Spleen (tissue), 11 donors: ENCODE results near the gene CNTD1. TPM values are rescaled to one million over a fixed set of nuclear protein-coding genes. Genes with fewer than 3 reads are reported as not detected.

Experiments used
- DNase-seq: peaks from one replicate; pipeline ENCODE4 v3.0.0-alpha.2; 2020
- H3K27ac ChIP-seq, 8 donors: fragments of 200-600 bp; sonication (generic) in 7 of 8; 1 replicate in 4 of 8; 2 replicates in 4 of 8; pipeline versions ENCODE4 v1.5.0 to v1.8.0; 2016 to 2021; ENCODE audit warnings: inconsistent platforms in 4 of 8, mild to moderate bottlenecking in 4 of 8, moderate library complexity in 1 of 8
- H3K27me3 ChIP-seq, 7 donors: fragments of 200-600 bp; sonication (generic) in 6 of 7; replicated peaks in 1 of 7; 1 replicate in 4 of 7; 2 replicates in 3 of 7; pipeline versions ENCODE4 v1.5.0 to v1.8.0; 2016 to 2021; ENCODE audit warnings: inconsistent platforms in 3 of 7, mild to moderate bottlenecking in 1 of 7
- H3K36me3 ChIP-seq, 6 donors: fragments of 200-600 bp; sonication (generic) in 5 of 6; 1 replicate in 4 of 6; 2 replicates in 2 of 6; pipeline versions ENCODE4 v1.5.0 to v1.8.0; 2016 to 2021; ENCODE audit warnings: inconsistent platforms in 2 of 6
- H3K4me1 ChIP-seq, 6 donors: fragments of 200-600 bp; sonication (generic) in 5 of 6; 1 replicate in 3 of 6; 2 replicates in 3 of 6; pipeline versions ENCODE4 v1.5.0 to v1.8.0; 2016 to 2021; ENCODE audit warnings: inconsistent platforms in 3 of 6
- H3K4me3 ChIP-seq, 8 donors: fragments of 200-600 bp; sonication (generic) in 7 of 8; 1 replicate in 4 of 8; 2 replicates in 4 of 8; pipeline versions ENCODE4 v1.5.0 to v1.8.0; 2016 to 2021; ENCODE audit warnings: inconsistent platforms in 4 of 8, mild to moderate bottlenecking in 4 of 8, moderate library complexity in 2 of 8
- H3K9me3 ChIP-seq, 8 donors: fragments of 200-600 bp; sonication (generic) in 7 of 8; 1 replicate in 4 of 8; 2 replicates in 4 of 8; pipeline versions ENCODE4 v1.5.0 to v1.8.0; 2016 to 2021; ENCODE audit warnings: inconsistent platforms in 4 of 8
- POLR2A ChIP-seq, 3 donors: fragments of 450-650 bp; IDR thresholded peaks; one replicate each; pipeline ENCODE4 v1.5.1; 2017; ENCODE audit warnings: antibody characterized with exemption in 3 of 3, mild to moderate bottlenecking in 1 of 3
- POLR2AphosphoS5 ChIP-seq, 3 donors: sonication (generic); formaldehyde crosslinking; IDR thresholded peaks; one replicate each; pipeline ENCODE4 v1.5.1; 2017; ENCODE audit warnings: antibody characterized with exemption in 3 of 3
- WGBS, 5 donors: extraction: QIAGEN DNeasy Blood & Tissue Kit in 3 of 5; methylation state at CpG; one replicate each; pipeline versions ENCODE4 v1.1.5 to v1.1.7; 2013 to 2018; 5-methylcytosine and 5-hydroxymethylcytosine counted together
- intact Hi-C: fragments of 100-400 bp; cut with DNase I; formaldehyde crosslinking; loops from one replicate; pipeline ENCODE4 v1.15.0; 2023; ENCODE audit warnings: low total_unique reads
- microRNA-seq, 3 donors: library from miRNA; unstranded; fragments of <30 nt; microRNA quantifications; one replicate each; pipeline versions ENCODE4 to v1.1.0, GENCODE V29; 2019 to 2020
- polyA plus RNA-seq, 3 donors: library from polyadenylated mRNA; stranded (reverse); fragments of 200-250 nt; gene quantifications; one replicate each; pipeline ENCODE4 v1.2.1, GENCODE V29; 2013
- small RNA-seq, 4 donors: library from RNA; depleted of rRNA; stranded (forward); fragments of <200 nt; gene quantifications; one replicate each; pipeline ENCODE3, GENCODE V24; 2016
- total RNA-seq, 7 donors: library from RNA; depleted of rRNA in 3 of 7; stranded (reverse); fragments of >200 nt in 3 of 7; fragmentation: NEBNext Ultra II Directional in 4 of 7; extraction: Animal tissue kit (Norgen Biotek cat#: 25700) in 4 of 7; gene quantifications; one replicate each; pipeline versions ENCODE4 v1.1.0 to v1.2.1, GENCODE V29; 2016 to 2021
- TF ChIP-seq, protein P1 (sequence below), 11 experiments: fragments of 200-600 bp in 7 of 11; fragments of 450-650 bp in 4 of 11; sonication (generic) in 4 of 11; IDR thresholded peaks in 8 of 11; conservative IDR thresholded peaks in 3 of 11; 1 replicate in 7 of 11; 2 replicates in 4 of 11; pipeline versions ENCODE4 v1.4.0 to v1.8.0; 2016 to 2021; ENCODE audit warnings: antibody characterized with exemption in 11 of 11, inconsistent platforms in 4 of 11, mild to moderate bottlenecking in 1 of 11
- donor health status: healthy with polysubstance abuse.
- donor health status: DM: no; HTN: no; CAD: no; lungs with moderate emphysema.
- donor health status: DM: no; HTN: no; CAD: no.
- donor health status: Bipolar disorder and iron deficiency.
- donor health status: healthy.
- donor health status: DM: no; HTN: no; CAD: no.
- donor health status: DM: yes; HTN: yes; CAD: no.

Gene CNTD1
- total and polyA plus RNA-seq, 10 donors: 0.17 to 0.26 (median 0.24) TPM; not detected in 7

DNA sequence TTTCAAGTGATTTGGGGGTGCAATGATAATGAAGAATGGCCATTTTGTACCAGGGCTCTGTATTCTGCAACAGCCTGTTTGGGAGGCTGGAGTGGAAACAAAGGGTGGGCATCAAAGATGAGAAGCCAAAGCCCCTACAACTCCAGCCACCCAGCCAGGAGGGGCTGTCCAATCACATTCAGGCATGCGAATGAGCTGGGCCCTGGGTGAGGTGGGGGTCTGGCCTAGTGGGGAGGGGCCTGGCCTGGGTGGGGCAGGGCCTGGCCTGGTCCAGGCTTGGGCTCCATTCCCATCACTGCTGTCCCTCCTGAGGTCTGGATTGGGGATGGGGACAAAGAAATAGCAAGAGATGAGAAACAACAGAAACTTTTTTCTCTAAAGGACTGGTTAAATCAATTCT, 58.7 kb downstream of the CNTD1 start:
- Histone ChIP-seq H3K4me1 (peaks cover 0 to 26% (median 11%) of the 10 kb centered on the region in 6 donors), H3K27ac (no peak overlapping the region), H3K9me3 (no peaks in the 10 kb centered on the region), H3K36me3 (peaks cover 0 to 4% (median 0%) of the 10 kb centered on the region in 6 donors), H3K4me3 (no peak overlapping the region), H3K27me3 (no peaks in the 10 kb centered on the region)
- TF ChIP-seq POLR2A (IDR thresholded peaks at IDR 0.05): no peak
- TF ChIP-seq, protein P1, sequence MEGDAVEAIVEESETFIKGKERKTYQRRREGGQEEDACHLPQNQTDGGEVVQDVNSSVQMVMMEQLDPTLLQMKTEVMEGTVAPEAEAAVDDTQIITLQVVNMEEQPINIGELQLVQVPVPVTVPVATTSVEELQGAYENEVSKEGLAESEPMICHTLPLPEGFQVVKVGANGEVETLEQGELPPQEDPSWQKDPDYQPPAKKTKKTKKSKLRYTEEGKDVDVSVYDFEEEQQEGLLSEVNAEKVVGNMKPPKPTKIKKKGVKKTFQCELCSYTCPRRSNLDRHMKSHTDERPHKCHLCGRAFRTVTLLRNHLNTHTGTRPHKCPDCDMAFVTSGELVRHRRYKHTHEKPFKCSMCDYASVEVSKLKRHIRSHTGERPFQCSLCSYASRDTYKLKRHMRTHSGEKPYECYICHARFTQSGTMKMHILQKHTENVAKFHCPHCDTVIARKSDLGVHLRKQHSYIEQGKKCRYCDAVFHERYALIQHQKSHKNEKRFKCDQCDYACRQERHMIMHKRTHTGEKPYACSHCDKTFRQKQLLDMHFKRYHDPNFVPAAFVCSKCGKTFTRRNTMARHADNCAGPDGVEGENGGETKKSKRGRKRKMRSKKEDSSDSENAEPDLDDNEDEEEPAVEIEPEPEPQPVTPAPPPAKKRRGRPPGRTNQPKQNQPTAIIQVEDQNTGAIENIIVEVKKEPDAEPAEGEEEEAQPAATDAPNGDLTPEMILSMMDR (IDR thresholded peaks at IDR 0.05 in 8 of 11, conservative IDR thresholded peaks at IDR 0.05 in 3 of 11): no peak
- no peak for TF ChIP-seq POLR2AphosphoS5 (IDR thresholded peaks at IDR 0.05)
- 84 to 100% (median 100%) methylated on average over 1 of the region's 1 CpG for whole genome bisulfite sequencing, 5 donors
- no peak for DNase-seq
- intact Hi-C loops: no loop called here

Small RNA genes within 50 kb of the gene (microRNA-seq; reads per million reads assigned to microRNA genes)
- 0 to 0.72 (median 0.28) reads per million in 3 donors for gene MIR6781

Small RNA genes within 50 kb of the gene (small RNA-seq; reads per million reads assigned to genes)
- gene HMGN2P15 (0 to 0.12 (median 0) reads per million in 4 donors), gene MIR6781 (0 reads per million in 4 donors)

Other genes starting within 250 kb of the CNTD1 start
- gene HSD17B1, start 245.9 kb upstream of the CNTD1 start, total RNA-seq: 1 to 10 TPM in 2 of 7 donors, under 1 TPM in 5; 0.54 to 1.6 (median 0.79) TPM
- gene HSD17B1, start 245.9 kb upstream of the CNTD1 start, polyA plus RNA-seq: 1 to 10 TPM; 2.9 to 5.5 (median 3.5) TPM
- 10 to 100 TPM; 32.5 to 68.6 (median 66.5) TPM for gene COASY, start 236.7 kb upstream of the CNTD1 start, total RNA-seq
- 100 to 1,000 TPM in 1 of 3 donors, 10 to 100 TPM in 2; 50.0 to 104 (median 80.6) TPM for gene COASY, start 236.7 kb upstream of the CNTD1 start, polyA plus RNA-seq
- gene MLX, start 231.8 kb upstream of the CNTD1 start, total RNA-seq: 10 to 100 TPM; 43.0 to 64.4 (median 55.8) TPM
- gene MLX, start 231.8 kb upstream of the CNTD1 start, polyA plus RNA-seq: 10 to 100 TPM; 33.0 to 39.1 (median 33.2) TPM
- gene PSMC3IP, start 221.1 kb upstream of the CNTD1 start, total RNA-seq: 1 to 10 TPM; 1.9 to 5.6 (median 3.4) TPM
- 1 to 10 TPM; 3.6 to 4.3 (median 4.0) TPM for gene PSMC3IP, start 221.1 kb upstream of the CNTD1 start, polyA plus RNA-seq
- 10 to 100 TPM; 65.8 to 87.5 (median 80.5) TPM for gene RETREG3, start 189.5 kb upstream of the CNTD1 start, total RNA-seq
- gene RETREG3, start 189.5 kb upstream of the CNTD1 start, polyA plus RNA-seq: 10 to 100 TPM; 20.3 to 30.9 (median 30.3) TPM
- gene TUBG1, start 189.2 kb upstream of the CNTD1 start, total RNA-seq: 10 to 100 TPM; 20.4 to 33.8 (median 26.3) TPM
- 10 to 100 TPM in 2 of 3 donors, 1 to 10 TPM in 1; 9.5 to 19.4 (median 16.9) TPM for gene TUBG1, start 189.2 kb upstream of the CNTD1 start, polyA plus RNA-seq
- gene TUBG2, start 139.6 kb upstream of the CNTD1 start, total RNA-seq: 10 to 100 TPM; 13.8 to 24.9 (median 16.6) TPM
- gene TUBG2, start 139.6 kb upstream of the CNTD1 start, polyA plus RNA-seq: 10 to 100 TPM in 1 of 3 donors, 1 to 10 TPM in 2; 4.9 to 12.5 (median 8.4) TPM
- 10 to 100 TPM; 10.8 to 19.5 (median 14.6) TPM for gene PLEKHH3, start 121.9 kb upstream of the CNTD1 start, total RNA-seq
- gene PLEKHH3, start 121.9 kb upstream of the CNTD1 start, polyA plus RNA-seq: 10 to 100 TPM in 2 of 3 donors, 1 to 10 TPM in 1; 9.4 to 16.0 (median 13.1) TPM
- 1 to 10 TPM in 5 of 7 donors, under 1 TPM in 2; 0.51 to 4.7 (median 2.0) TPM for gene CCR10, start 117.0 kb upstream of the CNTD1 start, total RNA-seq
- 1 to 10 TPM in 1 of 3 donors, under 1 TPM in 2; 0.71 to 1.1 (median 0.76) TPM for gene CCR10, start 117.0 kb upstream of the CNTD1 start, polyA plus RNA-seq
- 10 to 100 TPM in 3 of 7 donors, 1 to 10 TPM in 4; 3.9 to 11.2 (median 7.5) TPM for gene CNTNAP1, start 116.3 kb upstream of the CNTD1 start, total RNA-seq
- gene CNTNAP1, start 116.3 kb upstream of the CNTD1 start, polyA plus RNA-seq: 1 to 10 TPM; 1.1 to 3.1 (median 1.6) TPM
- 100 to 1,000 TPM in 1 of 7 donors, 10 to 100 TPM in 6; 62.3 to 104 (median 75.5) TPM for gene EZH1, start 53.8 kb upstream of the CNTD1 start, total RNA-seq
- 10 to 100 TPM; 24.1 to 27.9 (median 27.1) TPM for gene EZH1, start 53.8 kb upstream of the CNTD1 start, polyA plus RNA-seq
- 10 to 100 TPM in 6 of 7 donors, 1 to 10 TPM in 1; 9.7 to 34.3 (median 27.0) TPM for gene RAMP2, start 37.6 kb upstream of the CNTD1 start, total RNA-seq
- gene RAMP2, start 37.6 kb upstream of the CNTD1 start, polyA plus RNA-seq: 10 to 100 TPM; 21.5 to 51.7 (median 36.0) TPM
- gene VPS25, start 25.4 kb upstream of the CNTD1 start, total RNA-seq: 10 to 100 TPM; 29.6 to 41.1 (median 34.5) TPM
- gene VPS25, start 25.4 kb upstream of the CNTD1 start, polyA plus RNA-seq: 10 to 100 TPM; 31.0 to 47.7 (median 41.4) TPM
- under 1 TPM in 3 of 7 donors, not detected in 4; 0.10 to 0.52 (median 0.41) TPM for gene WNK4, start 18.3 kb upstream of the CNTD1 start, total RNA-seq
- gene WNK4, start 18.3 kb upstream of the CNTD1 start, polyA plus RNA-seq: under 1 TPM in 2 of 3 donors, not detected in 1; 0.04 to 0.06 TPM
- 10 to 100 TPM; 30.0 to 62.0 (median 39.0) TPM for gene COA3, start 157 bp upstream of the CNTD1 start, total RNA-seq
- gene COA3, start 157 bp upstream of the CNTD1 start, polyA plus RNA-seq: 100 to 1,000 TPM in 1 of 3 donors, 10 to 100 TPM in 2; 65.6 to 126 (median 97.1) TPM
- 100 to 1,000 TPM in 2 of 7 donors, 10 to 100 TPM in 5; 76.4 to 113 (median 95.6) TPM for gene BECN1, start 25.4 kb downstream of the CNTD1 start, total RNA-seq
- 10 to 100 TPM; 43.0 to 57.8 (median 50.2) TPM for gene BECN1, start 25.4 kb downstream of the CNTD1 start, polyA plus RNA-seq
- gene PSME3, start 34.5 kb downstream of the CNTD1 start, total RNA-seq: 10 to 100 TPM; 66.9 to 96.4 (median 77.4) TPM
- gene PSME3, start 34.5 kb downstream of the CNTD1 start, polyA plus RNA-seq: 10 to 100 TPM; 19.1 to 46.0 (median 29.6) TPM
- 1 to 10 TPM; 2.3 to 3.6 (median 2.7) TPM for gene AOC2, start 45.7 kb downstream of the CNTD1 start, total RNA-seq
- under 1 TPM; 0.59 to 0.90 (median 0.63) TPM for gene AOC2, start 45.7 kb downstream of the CNTD1 start, polyA plus RNA-seq
- gene AOC3, start 52.3 kb downstream of the CNTD1 start, total RNA-seq: 10 to 100 TPM; 14.0 to 32.5 (median 23.5) TPM
- 10 to 100 TPM in 2 of 3 donors, 1 to 10 TPM in 1; 7.1 to 14.6 (median 12.3) TPM for gene AOC3, start 52.3 kb downstream of the CNTD1 start, polyA plus RNA-seq
- not detected for gene G6PC1, start 101.9 kb downstream of the CNTD1 start, total RNA-seq
- not detected for gene G6PC1, start 101.9 kb downstream of the CNTD1 start, polyA plus RNA-seq
- 10 to 100 TPM; 13.1 to 44.2 (median 31.5) TPM for gene AARSD1, start 165.6 kb downstream of the CNTD1 start, total RNA-seq
- gene AARSD1, start 165.6 kb downstream of the CNTD1 start, polyA plus RNA-seq: 10 to 100 TPM; 39.8 to 55.6 (median 50.3) TPM
- 1 to 10 TPM in 3 of 7 donors, under 1 TPM in 3, not detected in 1; 0.61 to 1.8 (median 1.1) TPM for gene PTGES3L, start 181.2 kb downstream of the CNTD1 start, total RNA-seq
- gene PTGES3L, start 181.2 kb downstream of the CNTD1 start, polyA plus RNA-seq: under 1 TPM; 0.70 to 0.93 (median 0.89) TPM
- gene RUNDC1, start 181.7 kb downstream of the CNTD1 start, total RNA-seq: 10 to 100 TPM; 17.1 to 27.9 (median 22.4) TPM
- gene RUNDC1, start 181.7 kb downstream of the CNTD1 start, polyA plus RNA-seq: 10 to 100 TPM in 1 of 3 donors, 1 to 10 TPM in 2; 6.7 to 10.5 (median 8.2) TPM
- 1,000 to 10,000 TPM in 3 of 7 donors, 100 to 1,000 TPM in 4; 702 to 1,170 (median 925) TPM for gene RPL27, start 199.6 kb downstream of the CNTD1 start, total RNA-seq
- 1,000 to 10,000 TPM; 5,502 to 6,357 (median 5,985) TPM for gene RPL27, start 199.6 kb downstream of the CNTD1 start, polyA plus RNA-seq
- gene IFI35, start 207.9 kb downstream of the CNTD1 start, total RNA-seq: 10 to 100 TPM; 45.5 to 63.3 (median 51.9) TPM
- gene IFI35, start 207.9 kb downstream of the CNTD1 start, polyA plus RNA-seq: 10 to 100 TPM; 38.0 to 64.8 (median 40.6) TPM
- 100 to 1,000 TPM in 1 of 7 donors, 10 to 100 TPM in 6; 55.4 to 144 (median 79.0) TPM for gene VAT1, start 223.5 kb downstream of the CNTD1 start, total RNA-seq
- gene VAT1, start 223.5 kb downstream of the CNTD1 start, polyA plus RNA-seq: 10 to 100 TPM; 20.3 to 64.5 (median 27.0) TPM
- gene RND2, start 226.4 kb downstream of the CNTD1 start, total RNA-seq: under 1 TPM; 0.09 to 0.47 (median 0.32) TPM
- gene RND2, start 226.4 kb downstream of the CNTD1 start, polyA plus RNA-seq: under 1 TPM; 0.11 to 0.42 (median 0.17) TPM